ENCODE data around the gene GBP5.
"Not testable (repeated sequence)": the region's sequence is repeated elsewhere in the genome, so short reads cannot be mapped to it uniquely, and the experiment has no call there.

Gene GBP5

DNA sequence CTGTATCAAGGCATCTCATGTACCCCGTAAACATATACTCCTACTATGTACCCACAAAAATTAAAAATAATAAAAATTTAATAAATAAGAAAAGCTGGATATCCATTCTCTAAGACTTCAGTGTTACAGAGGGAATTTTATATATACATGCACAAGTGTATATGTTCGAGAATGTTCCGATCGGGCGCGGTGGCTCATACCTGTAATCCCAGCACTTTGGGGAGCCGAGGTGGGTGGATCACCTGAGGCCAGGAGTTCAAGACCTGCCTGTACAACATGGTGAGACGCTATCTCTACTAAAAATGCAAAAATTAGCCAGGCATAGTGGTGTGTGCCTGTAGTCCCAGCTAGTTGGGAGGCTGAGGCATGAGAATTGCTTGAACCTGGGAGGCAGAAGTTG is 17.1 kb downstream of the GBP5 start:
- H3K36me3 ChIP-seq (ENCODE audit: control insufficient read depth, insufficient read depth, low read length); H3K4me3 ChIP-seq (ENCODE audit: low read length); H3K4me1 ChIP-seq (ENCODE audit: control insufficient read depth, insufficient read depth, low read length); H3K9ac ChIP-seq (ENCODE audit: low read length); H3K27me3 ChIP-seq (ENCODE audit: control insufficient read depth, insufficient read depth, low read length); H3K27ac ChIP-seq (ENCODE audit: low read depth, low read length): not testable (repeated sequence)

DNA sequence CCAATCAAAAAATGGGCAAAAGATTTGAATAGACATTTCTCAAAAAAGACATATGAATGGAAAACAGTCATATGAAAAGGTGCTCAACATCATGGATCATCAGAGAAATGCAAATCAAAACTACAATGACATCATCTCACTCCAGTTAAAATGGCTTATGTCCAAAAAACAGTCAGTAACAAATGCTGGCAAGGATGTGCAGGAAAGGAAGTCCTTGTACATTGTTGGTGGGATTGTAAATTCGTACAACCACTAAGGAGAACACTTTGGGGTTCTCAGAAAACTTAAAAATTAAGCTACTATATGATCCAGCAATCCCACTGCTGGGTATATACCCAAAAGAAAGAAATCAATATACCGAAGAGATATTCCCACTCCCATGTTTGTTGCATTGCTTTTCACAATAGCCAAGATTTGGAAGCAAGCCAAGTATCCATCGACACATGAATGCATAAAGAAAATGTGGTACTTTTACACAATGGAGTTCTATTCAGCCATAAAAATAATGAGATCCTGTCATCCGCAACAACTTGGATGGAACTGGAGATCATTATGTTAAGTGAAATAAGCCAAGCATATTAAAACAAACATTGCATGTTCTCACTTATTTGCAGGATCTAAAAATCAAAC is 17.9 kb downstream of the GBP5 start:
- H3K36me3 ChIP-seq (ENCODE audit: control insufficient read depth, insufficient read depth, low read length), result no peaks in the 10 kb centered on the region
- no peak overlapping the region for H3K9ac ChIP-seq (ENCODE audit: low read length)
- H3K4me3 ChIP-seq (ENCODE audit: low read length), result no peak overlapping the region
- H3K4me1 ChIP-seq (ENCODE audit: control insufficient read depth, insufficient read depth, low read length), result no peaks in the 10 kb centered on the region
- H3K27ac ChIP-seq (ENCODE audit: low read depth, low read length), result no peak overlapping the region
- no peaks in the 10 kb centered on the region for H3K27me3 ChIP-seq (ENCODE audit: control insufficient read depth, insufficient read depth, low read length)

GRCh38 chr1:89243046-89243445 is 29.6 kb downstream of the GBP5 start:
- no peak overlapping the region for H3K4me3 ChIP-seq (ENCODE audit: low read length)
- H3K9ac ChIP-seq (ENCODE audit: low read length), result no peak overlapping the region
- H3K4me1 ChIP-seq (ENCODE audit: control insufficient read depth, insufficient read depth, low read length), result no peaks in the 10 kb centered on the region
- no peak overlapping the region for H3K27ac ChIP-seq (ENCODE audit: low read depth, low read length)
- H3K36me3 ChIP-seq (ENCODE audit: control insufficient read depth, insufficient read depth, low read length), result no peaks in the 10 kb centered on the region
- H3K27me3 ChIP-seq (ENCODE audit: control insufficient read depth, insufficient read depth, low read length), result no peaks in the 10 kb centered on the region

Measured in rectal smooth muscle tissue (tissue), 1 donor.